Heart right ventricle (tissue), 16 donors: Measurements from ENCODE around the gene TENM4. TPM values are rescaled to one million over a fixed set of nuclear protein-coding genes. Genes with fewer than 3 reads are reported as not detected.
A peak's percentile ranks its signal among the peaks of the same experiment; 100 is the strongest.

Source experiments
- ATAC-seq, 8 donors: fragments of 200-7000 bp; cut with Tn5 transposase; one replicate each; pipeline ENCODE4 v1.9.1; 2020; ENCODE audit warnings: mild to moderate bottlenecking in 8 of 8, moderate library complexity in 8 of 8, moderate number of reproducible peaks in 1 of 8
- DNase-seq, 2 donors: peaks; one replicate each; pipeline ENCODE4 v3.0.0-alpha.2; 2020
- H3K27ac ChIP-seq, 10 donors: fragments of 200-600 bp; sonication (generic) in 2 of 10; one replicate each; pipeline versions ENCODE4 v1.5.0 to v1.8.0; 2020 to 2022; ENCODE audit warnings: mild to moderate bottlenecking in 3 of 10
- H3K27me3 ChIP-seq, 7 donors: fragments of 200-600 bp; one replicate each; pipeline ENCODE4 v1.8.0; 2021 to 2022; ENCODE audit warnings: mild to moderate bottlenecking in 2 of 7
- H3K36me3 ChIP-seq, 9 donors: fragments of 200-600 bp; sonication (generic) in 1 of 9; one replicate each; pipeline versions ENCODE4 v1.5.0 to v1.8.0; 2020 to 2022; ENCODE audit warnings: mild to moderate bottlenecking in 2 of 9
- H3K4me1 ChIP-seq, 9 donors: fragments of 200-600 bp; sonication (generic) in 1 of 9; one replicate each; pipeline versions ENCODE4 v1.5.0 to v1.8.0; 2020 to 2022; ENCODE audit warnings: mild to moderate bottlenecking in 4 of 9
- H3K4me3 ChIP-seq, 10 donors: fragments of 200-600 bp; sonication (generic) in 2 of 10; one replicate each; pipeline versions ENCODE4 v1.5.0 to v1.8.0; 2020 to 2022; ENCODE audit warnings: mild to moderate bottlenecking in 7 of 10, moderate library complexity in 2 of 10
- H3K9me3 ChIP-seq, 11 donors: fragments of 200-600 bp in 10 of 11; sonication (generic) in 2 of 11; one replicate each; pipeline versions ENCODE4 v1.5.0 to v1.8.0; 2013 to 2022; ENCODE audit warnings: mild to moderate bottlenecking in 2 of 11, control low read depth in 1 of 11, moderate library complexity in 1 of 11
- WGBS, 2 donors: extraction: QIAGEN DNeasy Blood & Tissue Kit; methylation state at CpG; one replicate each; pipeline ENCODE4 v1.1.7; 2013; ENCODE audit warnings: inconsistent platforms in 1 of 2; 5-methylcytosine and 5-hydroxymethylcytosine counted together
- intact Hi-C, 10 donors: fragments of 100-400 bp; cut with DNase I; formaldehyde crosslinking; loops; one replicate each; pipeline versions ENCODE4 v1.11.1 to v1.14.2; 2022
- polyA plus RNA-seq, 2 donors: library from polyadenylated mRNA; stranded (reverse); fragments of 200-250 nt; gene quantifications; one replicate each; pipeline ENCODE4 v1.2.3, GENCODE V29; 2013
- total RNA-seq, 10 donors: library from RNA; stranded (reverse); fragmentation: NEBNext Ultra II Directional in 3 of 10; extraction: Animal tissue kit (Norgen Biotek cat#: 25700) in 3 of 10; gene quantifications; one replicate each; pipeline versions ENCODE4 v1.2.1 to v1.2.4, GENCODE V29; 2021 to 2023
- TF ChIP-seq, protein P1 (sequence below), 9 donors: fragments of 200-600 bp; sonication (generic) in 2 of 9; IDR thresholded peaks; one replicate each; pipeline versions ENCODE4 v1.5.0 to v1.8.0; 2021 to 2022; ENCODE audit warnings: antibody characterized with exemption in 9 of 9, mild to moderate bottlenecking in 5 of 9, moderate library complexity in 1 of 9
- donor health status: Arrhythmogenic right ventricular cardiomyopathy.
- donor health status: ischemic (EF 13 %, LVEDD 7.1; RV severe dilation, severe dysfunction).
- donor health status: healthy with polysubstance abuse.
- donor health status: DM: no; HTN: yes; CAD: no.
- donor health status: DM: no; HTN: no; CAD: no.
- donor health status: ischemic (EF 25% LVEDD 6.9; RV normal size, moderate dysfunction).
- donor health status: ischemic (EF 25% LVEDD 5.7; RV mildly dilated, moderate dysfunction).
- donor health status: healthy.
- donor health status: DM: yes; HTN: yes; CAD: no.
- donor health status: Ischemic cardiomyopathy.
- donor health status: ischemic (EF 35%, LVEDD 5.7; RV mildly dilated, moderate dysfunction).
- donor health status: nonischemic (EF 11% LVEDD 7.7; RV severe dilation, severe dysfunction).
- donor health status: DM: yes; HTN: yes; CAD: no.
- donor health status: PGD.
- donor health status: ischemic (EF 29% LVEDD 5.4; RV normal size, mild dysfunction).
- donor health status: nonischemic (EF 23%, LVEDD 6.1; RV moderate dilation, normal function).

TENM4 gene
- total and polyA plus RNA-seq, 12 donors, result 0.10 to 3.6 (median 0.91) TPM

DNA sequence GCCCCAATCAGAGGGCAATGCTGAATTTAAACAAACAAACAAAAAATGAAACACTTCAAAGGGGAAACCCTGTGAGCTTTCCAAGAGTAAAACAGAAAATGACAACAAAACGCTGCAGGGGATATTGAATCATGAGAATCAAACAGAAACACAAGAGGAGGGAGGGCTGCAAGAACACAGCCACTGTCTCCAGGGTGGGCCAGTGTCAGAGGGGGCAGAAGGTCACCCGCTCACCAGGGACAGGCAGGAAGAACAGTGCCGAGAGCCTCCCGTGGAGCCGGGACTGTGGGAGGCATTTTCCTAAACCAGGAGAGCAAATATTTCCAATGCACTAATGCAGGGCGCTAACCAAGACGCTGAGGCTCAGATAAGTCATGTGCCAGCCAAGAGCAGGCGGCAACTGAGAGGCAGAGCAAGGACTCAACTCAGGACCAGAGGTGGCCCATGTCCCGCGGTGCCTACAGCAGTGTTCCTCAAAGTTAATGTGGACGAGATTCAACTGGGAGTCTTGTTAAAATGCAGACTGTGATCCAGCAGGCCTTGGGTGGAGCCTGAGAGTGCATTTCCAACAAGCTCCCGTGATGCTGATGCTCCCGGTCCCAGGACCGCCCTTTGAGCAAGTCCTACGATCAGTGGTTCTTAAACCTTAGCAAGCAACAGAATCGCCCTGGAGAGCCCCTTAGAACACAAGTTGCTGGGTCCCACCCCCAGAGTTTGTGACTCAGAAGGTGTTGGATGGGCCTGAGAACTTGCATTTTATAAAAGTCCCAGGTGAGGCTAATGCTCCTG is 197.2 kb downstream of the TENM4 start:
- ATAC-seq (peak in 6 of 8 donors; percentile 6 to 57 (median 28)), DNase-seq (no peak)
- H3K27me3 ChIP-seq, result no peaks in the 10 kb centered on the region
- H3K9me3 ChIP-seq, result no peaks in the 10 kb centered on the region
- TF ChIP-seq, protein P1, sequence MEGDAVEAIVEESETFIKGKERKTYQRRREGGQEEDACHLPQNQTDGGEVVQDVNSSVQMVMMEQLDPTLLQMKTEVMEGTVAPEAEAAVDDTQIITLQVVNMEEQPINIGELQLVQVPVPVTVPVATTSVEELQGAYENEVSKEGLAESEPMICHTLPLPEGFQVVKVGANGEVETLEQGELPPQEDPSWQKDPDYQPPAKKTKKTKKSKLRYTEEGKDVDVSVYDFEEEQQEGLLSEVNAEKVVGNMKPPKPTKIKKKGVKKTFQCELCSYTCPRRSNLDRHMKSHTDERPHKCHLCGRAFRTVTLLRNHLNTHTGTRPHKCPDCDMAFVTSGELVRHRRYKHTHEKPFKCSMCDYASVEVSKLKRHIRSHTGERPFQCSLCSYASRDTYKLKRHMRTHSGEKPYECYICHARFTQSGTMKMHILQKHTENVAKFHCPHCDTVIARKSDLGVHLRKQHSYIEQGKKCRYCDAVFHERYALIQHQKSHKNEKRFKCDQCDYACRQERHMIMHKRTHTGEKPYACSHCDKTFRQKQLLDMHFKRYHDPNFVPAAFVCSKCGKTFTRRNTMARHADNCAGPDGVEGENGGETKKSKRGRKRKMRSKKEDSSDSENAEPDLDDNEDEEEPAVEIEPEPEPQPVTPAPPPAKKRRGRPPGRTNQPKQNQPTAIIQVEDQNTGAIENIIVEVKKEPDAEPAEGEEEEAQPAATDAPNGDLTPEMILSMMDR (IDR thresholded peaks at IDR 0.05), result no peak
- 74 to 76% methylated on average over 16 of the region's 16 CpGs for WGBS, 2 donors
- H3K4me3 ChIP-seq, result no peak overlapping the region
- H3K36me3 ChIP-seq, result no peaks in the 10 kb centered on the region
- intact Hi-C loops, result no loop called here
- H3K27ac ChIP-seq, result peak overlapping the region in 8 of 10 donors; percentile 26 to 71 (median 62)
- H3K4me1 ChIP-seq, result peaks cover 0 to 23% (median 11%) of the 10 kb centered on the region in 9 donors

GRCh38 chr11:79242616-79243015 is 198.2 kb downstream of the TENM4 start:
- 76% methylated on average over 3 of the region's 3 CpGs for WGBS, 2 donors
- intact Hi-C loops, result no loop called here
- Histone ChIP-seq H3K27ac (no peak overlapping the region), H3K36me3 (no peaks in the 10 kb centered on the region), H3K4me3 (no peak overlapping the region), H3K27me3 (no peaks in the 10 kb centered on the region), H3K9me3 (no peaks in the 10 kb centered on the region), H3K4me1 (peaks cover 0 to 29% (median 20%) of the 10 kb centered on the region in 9 donors)
- ATAC-seq, result no peak
- no peak for DNase-seq
- TF ChIP-seq, protein P1 (IDR thresholded peaks at IDR 0.05), result no peak

- Histone ChIP-seq H3K27ac (no peak overlapping the region), H3K4me1 (peaks cover 0 to 36% (median 25%) of the 10 kb centered on the region in 9 donors), H3K4me3 (no peak overlapping the region), H3K9me3 (no peaks in the 10 kb centered on the region), H3K27me3 (no peaks in the 10 kb centered on the region), H3K36me3 (no peaks in the 10 kb centered on the region)
- DNase-seq (no peak), ATAC-seq (no peak)
- intact Hi-C loops, result no loop called here
- WGBS, 2 donors, result 84 to 88% methylated on average over 7 of the region's 7 CpGs
- TF ChIP-seq, protein P1 (IDR thresholded peaks at IDR 0.05), result no peak
Measured at GRCh38 chr11:79241852-79242241, 199.0 kb downstream of the TENM4 start.

- Histone ChIP-seq H3K27ac (no peak overlapping the region), H3K4me1 (peaks cover 0 to 40% (median 27%) of the 10 kb centered on the region in 9 donors), H3K27me3 (no peaks in the 10 kb centered on the region), H3K4me3 (no peak overlapping the region), H3K36me3 (no peaks in the 10 kb centered on the region), H3K9me3 (no peaks in the 10 kb centered on the region)
- DNase-seq (no peak), ATAC-seq (no peak)
- intact Hi-C loops, result no loop called here
- TF ChIP-seq, protein P1 (IDR thresholded peaks at IDR 0.05), result no peak
- 94 to 95% methylated on average over 7 of the region's 7 CpGs for WGBS, 2 donors
Measured at GRCh38 chr11:79241205-79241851, 199.5 kb downstream of the TENM4 start.
